Thoracic aorta (tissue), 2 donors: ENCODE data around the gene FADD. TPM values are rescaled to one million over a fixed set of nuclear protein-coding genes. Genes with fewer than 3 reads are reported as not detected.

ENCODE experiments used
- ATAC-seq: fragments of 150-250 bp; one replicate; pipeline ENCODE4 v1.8.0; 2017; ENCODE audit warnings: low read depth; ENCODE audit not compliant: insufficient number of reproducible peaks, low FRiP score
- DNase-seq: peaks from one replicate; pipeline ENCODE4 v3.0.0-alpha.2; 2020; ENCODE audit warnings: low spot score
- H3K27ac ChIP-seq, 2 donors: fragments of 200-600 bp; sonication (generic); 1 replicate in 1 of 2; 2 replicates in 1 of 2; pipeline ENCODE4 v1.5.1; 2016; ENCODE audit warnings: mild to moderate bottlenecking in 2 of 2, moderate library complexity in 2 of 2
- H3K27me3 ChIP-seq: fragments of 200-600 bp; sonication (generic); replicated peaks from 2 replicates; pipeline ENCODE4 v1.6.0; 2016; ENCODE audit warnings: mild to moderate bottlenecking; ENCODE audit not compliant: insufficient read depth
- H3K36me3 ChIP-seq: fragments of 200-600 bp; sonication (generic); one replicate; pipeline ENCODE4 v1.5.1; 2016
- H3K4me1 ChIP-seq, 2 donors: fragments of 200-600 bp; sonication (generic); 1 replicate in 1 of 2; 2 replicates in 1 of 2; pipeline versions ENCODE4 v1.5.1 to v1.6.0; 2016; ENCODE audit warnings: low read depth in 2 of 2, mild to moderate bottlenecking in 1 of 2; ENCODE audit not compliant: control insufficient read depth in 1 of 2
- H3K4me3 ChIP-seq: fragments of 200-600 bp; sonication (generic); 2 replicates; pipeline ENCODE4 v1.5.1; 2016; ENCODE audit warnings: mild to moderate bottlenecking
- H3K9me3 ChIP-seq: fragments of 200-600 bp; sonication (generic); 2 replicates; pipeline ENCODE4 v1.5.1; 2016
- total RNA-seq, 2 donors: library from RNA; depleted of rRNA; stranded (reverse); fragments of >200 nt; gene quantifications; one replicate each; pipeline versions ENCODE4 v1.1.0 to v1.2.3, GENCODE V29; 2016
- TF ChIP-seq, protein P1 (sequence below): fragments of 200-600 bp; sonication (generic); IDR thresholded peaks from one replicate; pipeline ENCODE4 v1.5.1; 2019; ENCODE audit warnings: antibody characterized with exemption

Gene FADD
- total RNA-seq, 2 donors from 2014 or later: 19.5 to 23.2 TPM

DNA sequence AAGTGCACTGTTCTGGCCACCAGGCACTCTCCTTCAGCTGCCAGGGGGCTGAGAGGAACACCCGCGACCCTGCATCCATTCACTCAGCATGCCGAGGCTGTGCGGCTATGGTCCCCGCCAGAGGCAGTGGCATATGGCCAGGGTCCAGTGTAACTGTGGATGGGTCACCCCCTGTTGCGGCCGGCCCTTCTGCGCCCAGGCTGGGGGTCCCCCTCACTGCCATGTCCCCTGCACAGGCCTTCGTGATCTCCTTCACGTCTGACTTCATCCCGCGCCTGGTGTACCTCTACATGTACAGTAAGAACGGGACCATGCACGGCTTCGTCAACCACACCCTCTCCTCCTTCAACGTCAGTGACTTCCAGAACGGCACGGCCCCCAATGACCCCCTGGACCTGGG, 20.8 kb upstream of the FADD start:
- TF ChIP-seq, protein P1, sequence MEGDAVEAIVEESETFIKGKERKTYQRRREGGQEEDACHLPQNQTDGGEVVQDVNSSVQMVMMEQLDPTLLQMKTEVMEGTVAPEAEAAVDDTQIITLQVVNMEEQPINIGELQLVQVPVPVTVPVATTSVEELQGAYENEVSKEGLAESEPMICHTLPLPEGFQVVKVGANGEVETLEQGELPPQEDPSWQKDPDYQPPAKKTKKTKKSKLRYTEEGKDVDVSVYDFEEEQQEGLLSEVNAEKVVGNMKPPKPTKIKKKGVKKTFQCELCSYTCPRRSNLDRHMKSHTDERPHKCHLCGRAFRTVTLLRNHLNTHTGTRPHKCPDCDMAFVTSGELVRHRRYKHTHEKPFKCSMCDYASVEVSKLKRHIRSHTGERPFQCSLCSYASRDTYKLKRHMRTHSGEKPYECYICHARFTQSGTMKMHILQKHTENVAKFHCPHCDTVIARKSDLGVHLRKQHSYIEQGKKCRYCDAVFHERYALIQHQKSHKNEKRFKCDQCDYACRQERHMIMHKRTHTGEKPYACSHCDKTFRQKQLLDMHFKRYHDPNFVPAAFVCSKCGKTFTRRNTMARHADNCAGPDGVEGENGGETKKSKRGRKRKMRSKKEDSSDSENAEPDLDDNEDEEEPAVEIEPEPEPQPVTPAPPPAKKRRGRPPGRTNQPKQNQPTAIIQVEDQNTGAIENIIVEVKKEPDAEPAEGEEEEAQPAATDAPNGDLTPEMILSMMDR: no peak
- DNase-seq: no peak
- H3K4me1 ChIP-seq: peaks cover 7 to 14% of the 10 kb centered on the region in 2 donors
- H3K9me3 ChIP-seq: no peaks in the 10 kb centered on the region
- no peaks in the 10 kb centered on the region for H3K27me3 ChIP-seq
- no peak overlapping the region for H3K27ac ChIP-seq
- H3K4me3 ChIP-seq: no peak overlapping the region
- peaks cover 71% of the 10 kb centered on the region for H3K36me3 ChIP-seq
- ATAC-seq: no peak

DNA sequence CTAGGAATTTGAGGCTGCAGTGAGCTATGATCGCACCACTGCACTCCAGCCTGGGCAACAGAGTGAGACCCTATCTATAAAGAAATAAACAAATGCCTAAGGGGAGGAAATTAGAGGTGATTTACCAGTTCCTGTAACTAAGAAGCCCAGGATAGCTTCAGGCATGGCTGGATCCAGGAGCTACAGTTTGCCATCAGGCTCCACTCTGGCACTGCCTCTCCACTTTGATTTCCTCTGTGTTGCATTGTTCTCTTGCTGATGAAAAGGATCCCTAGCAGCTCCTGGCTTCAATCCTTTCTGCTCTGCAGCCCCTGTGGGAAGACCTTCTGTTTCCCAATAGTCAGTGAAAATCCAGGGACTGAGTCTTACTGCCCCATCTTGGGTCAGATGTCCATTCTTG, 20.1 kb upstream of the FADD start:
- Histone ChIP-seq H3K4me3 (no peak overlapping the region), H3K9me3 (no peaks in the 10 kb centered on the region), H3K4me1 (peaks cover 7 to 14% of the 10 kb centered on the region in 2 donors), H3K27ac (peak overlapping the region in 1 of 2 donors; percentile 19), H3K36me3 (peaks cover 74% of the 10 kb centered on the region), H3K27me3 (no peaks in the 10 kb centered on the region)
- TF ChIP-seq, protein P1: no peak
- no peak for ATAC-seq
- no peak for DNase-seq

DNA sequence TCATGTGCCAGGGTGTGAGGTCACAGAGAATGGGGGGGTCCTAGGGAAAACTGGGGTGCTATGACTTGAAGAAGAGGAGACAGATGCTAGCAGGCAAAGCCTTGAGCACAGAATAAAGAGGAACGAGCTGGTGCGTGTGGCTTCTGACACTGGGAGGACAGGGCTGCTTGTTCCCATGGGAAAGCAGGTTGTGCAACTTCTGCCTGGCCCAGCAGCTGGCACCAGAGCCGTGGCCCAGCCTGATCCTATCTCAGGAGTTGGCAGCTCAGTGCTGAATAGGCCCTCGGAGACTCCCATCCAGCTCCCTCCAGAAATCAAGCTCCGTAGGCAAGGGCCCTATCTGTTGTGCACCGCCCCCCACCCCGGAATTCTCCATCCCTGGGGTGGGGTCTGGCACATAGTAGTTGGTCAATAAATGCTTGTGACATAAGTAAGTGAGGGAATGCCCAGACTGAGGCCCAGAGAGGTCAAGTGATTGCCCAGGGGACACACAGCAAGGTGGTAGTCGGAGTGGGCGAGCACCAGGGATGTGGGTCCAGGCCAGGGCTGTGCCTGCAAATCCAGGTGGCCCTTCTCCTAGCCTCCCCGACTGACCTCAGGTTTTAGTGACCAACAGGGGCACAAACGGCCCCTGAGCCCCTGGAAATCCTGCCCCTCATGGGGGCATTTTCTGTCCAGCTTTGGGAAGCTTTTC, 19.5 kb upstream of the FADD start:
- Histone ChIP-seq H3K9me3 (no peaks in the 10 kb centered on the region), H3K27ac (peak overlapping the region in 1 of 2 donors; percentile 19), H3K4me3 (no peak overlapping the region), H3K4me1 (peaks cover 7 to 14% of the 10 kb centered on the region in 2 donors), H3K27me3 (no peaks in the 10 kb centered on the region), H3K36me3 (peaks cover 70% of the 10 kb centered on the region)
- no peak for ATAC-seq
- no peak for DNase-seq
- TF ChIP-seq, protein P1: no peak

DNA sequence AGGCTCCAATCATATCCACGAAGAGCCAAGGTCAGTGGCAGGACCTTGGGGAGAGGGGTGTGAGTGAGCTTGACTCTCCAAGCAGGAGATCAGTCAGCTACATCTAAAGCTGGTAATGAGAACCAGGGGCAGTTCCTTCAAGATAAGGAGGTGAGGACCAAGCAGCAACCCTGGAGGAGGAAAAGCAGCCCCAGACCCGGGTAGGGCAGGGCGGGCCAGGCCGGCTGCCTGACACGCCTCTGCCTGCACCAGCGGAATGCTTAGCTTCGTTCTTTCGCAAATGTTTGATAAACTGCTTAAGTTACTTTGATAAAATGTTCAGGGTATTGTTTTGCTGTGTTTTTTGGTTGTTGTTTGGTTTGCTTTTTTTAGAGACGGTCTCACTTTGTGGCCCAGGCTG, 18.7 kb upstream of the FADD start:
- H3K4me1 ChIP-seq: peaks cover 7 to 14% of the 10 kb centered on the region in 2 donors
- ATAC-seq (no peak), DNase-seq (no peak)
- H3K36me3 ChIP-seq: peaks cover 65% of the 10 kb centered on the region
- no peaks in the 10 kb centered on the region for H3K27me3 ChIP-seq
- H3K9me3 ChIP-seq: no peaks in the 10 kb centered on the region
- TF ChIP-seq, protein P1: no peak
- H3K27ac ChIP-seq: peak overlapping the region in 1 of 2 donors; percentile 16
- H3K4me3 ChIP-seq: no peak overlapping the region

DNA sequence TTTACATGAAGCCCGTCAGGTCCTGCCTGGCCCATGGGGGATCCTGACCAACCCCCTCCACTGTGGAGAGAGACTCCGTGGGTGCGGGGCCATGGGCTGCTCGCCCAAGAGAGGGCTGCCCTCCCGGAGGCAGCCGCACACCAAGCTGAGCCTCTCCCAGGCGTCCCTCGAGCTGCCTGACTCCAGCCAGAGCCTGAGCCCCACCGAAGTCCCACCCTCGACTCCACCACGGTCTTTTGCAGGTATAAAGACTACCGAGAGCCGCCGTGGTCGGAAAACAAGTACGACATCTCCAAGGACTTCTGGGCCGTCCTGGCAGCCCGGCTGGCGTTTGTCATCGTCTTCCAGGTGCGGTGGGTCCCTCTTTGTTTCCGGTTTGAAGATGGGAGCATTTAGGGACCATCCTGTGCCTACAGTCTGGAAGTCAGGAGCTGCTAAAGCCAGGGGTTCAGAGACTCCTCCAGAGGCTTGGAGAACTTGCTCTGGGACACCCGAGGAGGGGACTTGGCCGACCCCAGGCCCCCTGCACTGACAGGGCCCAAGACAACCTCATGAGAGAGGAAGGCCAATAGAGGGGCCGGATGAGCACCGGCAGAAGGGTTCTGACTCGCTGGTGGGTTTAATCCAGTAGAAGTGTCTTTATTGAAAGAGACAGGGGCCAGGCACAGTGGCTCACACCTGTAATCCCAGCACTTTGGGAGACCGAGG, 17.6 kb upstream of the FADD start:
- DNase-seq (no peak), ATAC-seq (no peak)
- Histone ChIP-seq H3K4me3 (no peak overlapping the region), H3K36me3 (peaks cover 56% of the 10 kb centered on the region), H3K27me3 (no peaks in the 10 kb centered on the region), H3K27ac (no peak overlapping the region), H3K4me1 (peaks cover 7 to 14% of the 10 kb centered on the region in 2 donors), H3K9me3 (no peaks in the 10 kb centered on the region)
- TF ChIP-seq, protein P1: no peak
